ENCODE measurements around the gene LRIT2.

Gene LRIT2

DNA sequence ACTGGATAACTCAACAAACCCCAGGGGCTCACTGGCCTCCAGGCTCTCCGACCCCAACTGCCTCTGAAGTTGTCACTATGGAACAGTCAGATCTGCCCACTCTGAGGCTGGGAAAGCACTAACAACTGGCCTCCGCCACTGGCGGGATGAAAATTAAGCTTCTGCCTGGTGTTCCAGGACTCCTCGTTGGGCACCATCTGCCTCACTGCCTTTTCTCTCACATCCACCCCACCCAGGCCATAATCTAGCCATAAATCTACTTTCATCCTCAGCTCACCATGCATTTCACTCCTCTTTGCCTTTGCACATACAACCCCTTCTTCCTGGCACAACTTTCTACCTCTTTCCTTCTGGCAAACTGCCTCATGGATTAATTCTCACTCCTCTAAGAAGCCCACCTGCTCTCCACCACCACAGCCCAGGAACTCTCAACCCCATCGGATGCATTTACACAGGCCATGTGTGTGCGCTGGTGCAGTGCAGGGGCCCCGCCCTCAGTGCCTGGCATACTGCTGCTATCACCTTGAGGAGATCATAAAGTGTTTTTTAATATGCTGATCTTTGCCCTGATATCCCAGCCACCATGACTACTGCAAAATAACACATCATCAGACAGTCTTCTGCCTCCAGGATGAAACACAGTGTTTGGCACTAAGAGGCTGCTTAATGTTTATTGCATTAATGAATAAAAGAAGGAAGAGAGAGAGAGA is 27.0 kb downstream of the LRIT2 start:
- H3K36me3 Mint-ChIP-seq (ENCODE audit: insufficient read depth), result peaks cover 3% of the 10 kb centered on the region
- DNase-seq (ENCODE audit: low spot score in 2 of 2) (no peak), ATAC-seq (replicated peaks; ENCODE audit: extremely low read depth, poor library complexity, severe bottlenecking) (no peak)
- no peak overlapping the region for H3K4me3 Mint-ChIP-seq
- peaks cover 7% of the 10 kb centered on the region for H3K27me3 Mint-ChIP-seq
- no peaks in the 10 kb centered on the region for H3K9me3 Mint-ChIP-seq
- no peak overlapping the region for H3K27ac Mint-ChIP-seq (ENCODE audit: low read depth)
- H3K4me1 Mint-ChIP-seq, result no peaks in the 10 kb centered on the region

DNA sequence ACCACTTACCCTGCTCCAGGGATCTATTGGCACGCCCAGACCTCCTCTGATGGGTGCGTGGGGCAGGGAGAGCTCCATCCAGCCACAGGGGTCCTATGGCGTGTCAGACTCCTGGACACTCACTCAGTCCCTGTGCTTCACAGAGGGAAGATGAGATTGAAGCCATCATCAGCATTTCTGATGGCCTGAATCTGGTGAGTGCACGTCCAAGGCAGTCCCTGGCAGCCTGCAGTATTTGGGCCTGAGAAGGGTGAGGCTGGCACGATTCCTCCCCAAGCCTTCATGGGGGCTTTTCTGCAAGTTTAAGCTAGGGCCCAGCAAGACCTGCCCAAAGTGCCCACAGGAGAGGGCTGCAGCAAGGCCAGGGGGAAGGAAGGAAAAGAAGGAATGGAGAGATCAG is 27.7 kb downstream of the LRIT2 start:
- Mint-ChIP-seq H3K27me3 (peaks cover 7% of the 10 kb centered on the region), H3K9me3 (no peaks in the 10 kb centered on the region), H3K4me1 (no peaks in the 10 kb centered on the region), H3K36me3 (ENCODE audit: insufficient read depth) (peaks cover 3% of the 10 kb centered on the region), H3K4me3 (no peak overlapping the region), H3K27ac (ENCODE audit: low read depth) (no peak overlapping the region)
- ATAC-seq (replicated peaks; ENCODE audit: extremely low read depth, poor library complexity, severe bottlenecking) (no peak), DNase-seq (ENCODE audit: low spot score in 2 of 2) (no peak)

- H3K27ac Mint-ChIP-seq (ENCODE audit: low read depth), result no peak overlapping the region
- DNase-seq (ENCODE audit: low spot score in 2 of 2), result no peak
- H3K4me3 Mint-ChIP-seq, result no peak overlapping the region
- no peak for ATAC-seq (replicated peaks; ENCODE audit: extremely low read depth, poor library complexity, severe bottlenecking)
- peaks cover 3% of the 10 kb centered on the region for H3K36me3 Mint-ChIP-seq (ENCODE audit: insufficient read depth)
- no peaks in the 10 kb centered on the region for H3K4me1 Mint-ChIP-seq
- H3K9me3 Mint-ChIP-seq, result no peaks in the 10 kb centered on the region
- peaks cover 7% of the 10 kb centered on the region for H3K27me3 Mint-ChIP-seq
Observed at GRCh38 chr10:84196941-84197340, 28.4 kb downstream of the LRIT2 start.

- DNase-seq (ENCODE audit: low spot score in 2 of 2) (no peak), ATAC-seq (replicated peaks; ENCODE audit: extremely low read depth, poor library complexity, severe bottlenecking) (no peak)
- H3K27ac Mint-ChIP-seq (ENCODE audit: low read depth), result no peak overlapping the region
- H3K27me3 Mint-ChIP-seq, result peaks cover 7% of the 10 kb centered on the region
- peaks cover 5% of the 10 kb centered on the region for H3K4me1 Mint-ChIP-seq
- no peaks in the 10 kb centered on the region for H3K9me3 Mint-ChIP-seq
- H3K36me3 Mint-ChIP-seq (ENCODE audit: insufficient read depth), result peaks cover 3% of the 10 kb centered on the region
- H3K4me3 Mint-ChIP-seq, result peak overlapping the region; percentile 73
Observed at GRCh38 chr10:84196083-84196482, 29.3 kb downstream of the LRIT2 start.

- ATAC-seq (replicated peaks; ENCODE audit: extremely low read depth, poor library complexity, severe bottlenecking) (no peak), DNase-seq (ENCODE audit: low spot score in 2 of 2) (no peak)
- no peaks in the 10 kb centered on the region for H3K9me3 Mint-ChIP-seq
- H3K27me3 Mint-ChIP-seq, result peaks cover 7% of the 10 kb centered on the region
- H3K4me1 Mint-ChIP-seq, result peaks cover 8% of the 10 kb centered on the region
- H3K27ac Mint-ChIP-seq (ENCODE audit: low read depth), result no peak overlapping the region
- peaks cover 3% of the 10 kb centered on the region for H3K36me3 Mint-ChIP-seq (ENCODE audit: insufficient read depth)
- peak overlapping the region; percentile 73 for H3K4me3 Mint-ChIP-seq
Observed at GRCh38 chr10:84195044-84195830, 30.1 kb downstream of the LRIT2 start.

GRCh38 chr10:84194424-84195043 is 30.8 kb downstream of the LRIT2 start, which contains the start of gene CDHR1:
CDHR1 (plus strand) TSS chr10:84194537; CDS start chr10:84194761, 224 bp downstream.
- Mint-ChIP-seq H3K27me3 (peaks cover 7% of the 10 kb centered on the region), H3K36me3 (ENCODE audit: insufficient read depth) (peaks cover 3% of the 10 kb centered on the region), H3K27ac (ENCODE audit: low read depth) (no peak within 1 kb of the TSS), H3K4me1 (peaks cover 8% of the 10 kb centered on the region), H3K4me3 (peak within 1 kb of the TSS; percentile 73), H3K9me3 (no peaks in the 10 kb centered on the region)
- DNase-seq (ENCODE audit: low spot score in 2 of 2), result no peak
- peak; percentile 68 for ATAC-seq (replicated peaks; ENCODE audit: extremely low read depth, poor library complexity, severe bottlenecking)

DNA sequence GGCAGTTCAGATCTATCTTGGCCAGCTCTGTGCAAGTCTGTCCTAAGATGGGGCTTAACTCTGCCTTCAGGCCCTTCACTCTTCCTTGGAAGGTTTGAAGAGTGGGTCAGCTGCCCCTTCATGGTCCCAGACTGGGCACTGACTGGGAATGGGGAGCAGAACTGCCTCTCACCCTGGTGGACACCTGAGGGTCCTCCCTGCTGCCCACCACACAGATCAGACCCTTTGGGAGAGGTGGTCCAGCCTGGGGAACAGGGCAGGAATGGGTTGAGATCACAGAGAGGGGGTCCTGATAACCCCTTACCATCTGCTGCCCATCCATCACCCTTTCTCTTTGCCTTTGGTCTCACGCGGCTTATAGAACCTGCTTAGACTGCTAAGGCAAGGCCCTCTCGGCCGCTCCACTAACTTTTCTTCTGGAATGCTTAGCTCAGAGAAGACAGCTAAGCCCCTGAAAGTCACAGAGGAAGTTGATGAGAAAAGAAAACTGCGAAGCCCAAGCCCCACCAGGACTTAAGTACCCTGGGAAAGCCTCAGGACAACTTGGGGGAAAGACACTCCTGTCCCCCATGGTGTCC is 31.4 kb downstream of the LRIT2 start:
- ATAC-seq (replicated peaks; ENCODE audit: extremely low read depth, poor library complexity, severe bottlenecking) (no peak), DNase-seq (ENCODE audit: low spot score in 2 of 2) (no peak)
- Mint-ChIP-seq H3K4me1 (peaks cover 8% of the 10 kb centered on the region), H3K36me3 (ENCODE audit: insufficient read depth) (peaks cover 3% of the 10 kb centered on the region), H3K4me3 (peak overlapping the region; percentile 73), H3K9me3 (no peaks in the 10 kb centered on the region), H3K27ac (ENCODE audit: low read depth) (no peak overlapping the region), H3K27me3 (peaks cover 7% of the 10 kb centered on the region)

DNA sequence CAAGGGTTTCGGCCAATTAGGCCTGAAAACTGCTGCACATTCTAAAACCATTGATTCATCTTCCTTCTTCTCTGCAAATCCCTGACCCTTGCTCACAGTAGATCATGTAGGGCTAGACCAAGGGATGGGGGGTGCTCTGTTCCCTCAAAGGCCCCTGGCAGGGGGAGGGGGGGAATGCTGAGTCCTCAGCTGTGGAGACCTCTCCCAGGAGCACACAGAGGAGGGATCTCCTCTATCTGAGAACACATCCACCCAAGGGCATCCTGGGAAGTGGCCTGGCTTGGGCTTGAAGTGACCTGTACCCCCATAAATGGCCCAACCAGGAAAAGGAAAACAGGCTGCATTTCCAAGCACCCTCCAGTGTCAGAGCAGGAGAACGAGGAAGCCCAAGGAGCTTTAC is 32.0 kb downstream of the LRIT2 start:
- H3K4me3 Mint-ChIP-seq, result peak overlapping the region; percentile 73
- DNase-seq (ENCODE audit: low spot score in 2 of 2) (no peak), ATAC-seq (replicated peaks; ENCODE audit: extremely low read depth, poor library complexity, severe bottlenecking) (no peak)
- no peaks in the 10 kb centered on the region for H3K9me3 Mint-ChIP-seq
- peaks cover 3% of the 10 kb centered on the region for H3K36me3 Mint-ChIP-seq (ENCODE audit: insufficient read depth)
- H3K4me1 Mint-ChIP-seq, result peaks cover 8% of the 10 kb centered on the region
- H3K27me3 Mint-ChIP-seq, result peaks cover 7% of the 10 kb centered on the region
- H3K27ac Mint-ChIP-seq (ENCODE audit: low read depth), result no peak overlapping the region

- peak; percentile 72 for ATAC-seq (replicated peaks; ENCODE audit: extremely low read depth, poor library complexity, severe bottlenecking)
- Mint-ChIP-seq H3K4me3 (no peak overlapping the region), H3K27ac (ENCODE audit: low read depth) (no peak overlapping the region), H3K27me3 (peaks cover 2% of the 10 kb centered on the region), H3K36me3 (ENCODE audit: insufficient read depth) (no peaks in the 10 kb centered on the region), H3K9me3 (no peaks in the 10 kb centered on the region), H3K4me1 (peaks cover 8% of the 10 kb centered on the region)
- DNase-seq (ENCODE audit: low spot score in 2 of 2), result no peak
Observed at GRCh38 chr10:84191106-84191505, 34.2 kb downstream of the LRIT2 start.

DNA sequence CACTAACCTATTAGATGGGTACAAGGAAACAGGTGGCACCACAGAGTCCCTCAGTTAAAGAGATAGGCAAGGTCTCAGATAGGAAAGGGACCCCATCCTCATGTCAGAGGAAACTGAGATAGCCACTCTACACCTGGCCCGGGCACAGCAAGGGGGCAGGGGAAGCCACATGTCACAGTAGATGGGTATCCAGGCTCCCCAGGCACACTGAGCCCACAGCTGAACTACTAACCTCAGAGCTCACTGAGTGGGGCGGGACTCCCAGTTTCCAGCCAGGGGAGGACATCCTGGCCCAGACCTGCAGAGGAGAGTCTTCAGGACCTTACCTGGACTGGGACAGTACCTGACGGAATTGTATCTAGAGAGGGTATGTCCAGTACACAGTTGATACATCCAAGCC is 34.7 kb downstream of the LRIT2 start:
- no peak overlapping the region for H3K27ac Mint-ChIP-seq (ENCODE audit: low read depth)
- H3K4me1 Mint-ChIP-seq, result peaks cover 8% of the 10 kb centered on the region
- H3K4me3 Mint-ChIP-seq, result no peak overlapping the region
- H3K9me3 Mint-ChIP-seq, result no peaks in the 10 kb centered on the region
- H3K36me3 Mint-ChIP-seq (ENCODE audit: insufficient read depth), result no peaks in the 10 kb centered on the region
- DNase-seq (ENCODE audit: low spot score in 2 of 2) (no peak), ATAC-seq (replicated peaks; ENCODE audit: extremely low read depth, poor library complexity, severe bottlenecking) (no peak)
- H3K27me3 Mint-ChIP-seq, result no peaks in the 10 kb centered on the region

DNA sequence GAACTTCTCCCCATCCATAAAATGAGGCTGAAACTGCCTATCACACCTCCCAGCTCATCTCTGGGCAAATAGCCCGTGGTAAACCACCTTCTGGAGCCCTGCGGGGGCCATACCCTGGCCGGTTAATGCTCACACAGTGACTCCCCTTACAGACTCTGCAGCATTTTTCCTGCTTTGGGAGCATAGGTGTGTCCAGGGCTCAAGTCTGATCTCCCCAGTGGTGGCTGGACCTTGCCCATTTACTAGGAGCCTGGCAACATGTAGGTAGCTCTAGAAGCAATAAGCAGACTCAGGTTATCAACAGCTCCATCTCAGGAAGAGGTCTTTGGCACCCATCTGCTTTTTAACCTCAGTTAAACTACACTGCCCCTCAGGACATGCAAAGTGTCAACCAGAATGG is 36.5 kb downstream of the LRIT2 start:
- Mint-ChIP-seq H3K4me3 (no peak overlapping the region), H3K9me3 (no peaks in the 10 kb centered on the region), H3K27ac (ENCODE audit: low read depth) (no peak overlapping the region), H3K4me1 (peaks cover 14% of the 10 kb centered on the region), H3K36me3 (ENCODE audit: insufficient read depth) (no peaks in the 10 kb centered on the region), H3K27me3 (no peaks in the 10 kb centered on the region)
- DNase-seq (ENCODE audit: low spot score in 2 of 2), result no peak
- no peak for ATAC-seq (replicated peaks; ENCODE audit: extremely low read depth, poor library complexity, severe bottlenecking)

- Mint-ChIP-seq H3K4me1 (peaks cover 5% of the 10 kb centered on the region), H3K27ac (ENCODE audit: low read depth) (no peak overlapping the region), H3K27me3 (no peaks in the 10 kb centered on the region), H3K9me3 (no peaks in the 10 kb centered on the region), H3K4me3 (no peak overlapping the region), H3K36me3 (ENCODE audit: insufficient read depth) (no peaks in the 10 kb centered on the region)
- ATAC-seq (replicated peaks; ENCODE audit: extremely low read depth, poor library complexity, severe bottlenecking) (no peak), DNase-seq (ENCODE audit: low spot score in 2 of 2) (no peak)
Observed at GRCh38 chr10:84185526-84186175, 39.7 kb downstream of the LRIT2 start.
